ENCODE data around the gene OSBP.

DNA sequence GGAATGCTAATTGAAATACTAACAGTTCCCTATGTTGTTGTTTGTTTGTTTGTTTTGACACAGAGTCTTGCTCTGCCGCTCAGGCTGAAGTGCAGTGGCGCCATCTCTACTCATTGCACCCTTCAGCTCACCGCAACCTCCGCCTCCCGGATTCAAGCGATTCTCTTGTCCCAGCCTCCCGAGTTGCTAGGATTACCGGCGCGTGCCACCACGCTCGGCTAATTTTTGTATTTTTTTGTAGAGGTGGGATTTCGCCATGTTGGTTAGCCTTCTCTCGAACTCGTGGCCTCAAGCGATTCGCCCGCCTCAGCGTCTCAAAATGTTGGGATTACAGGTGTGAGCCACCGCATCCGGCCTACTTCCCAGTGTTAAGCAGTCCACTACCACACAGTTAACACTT is 62.3 kb downstream of the OSBP start:
- TF ChIP-seq EP300 (IDR thresholded peaks at IDR 0.05) = no peak
- TF ChIP-seq, protein P1, sequence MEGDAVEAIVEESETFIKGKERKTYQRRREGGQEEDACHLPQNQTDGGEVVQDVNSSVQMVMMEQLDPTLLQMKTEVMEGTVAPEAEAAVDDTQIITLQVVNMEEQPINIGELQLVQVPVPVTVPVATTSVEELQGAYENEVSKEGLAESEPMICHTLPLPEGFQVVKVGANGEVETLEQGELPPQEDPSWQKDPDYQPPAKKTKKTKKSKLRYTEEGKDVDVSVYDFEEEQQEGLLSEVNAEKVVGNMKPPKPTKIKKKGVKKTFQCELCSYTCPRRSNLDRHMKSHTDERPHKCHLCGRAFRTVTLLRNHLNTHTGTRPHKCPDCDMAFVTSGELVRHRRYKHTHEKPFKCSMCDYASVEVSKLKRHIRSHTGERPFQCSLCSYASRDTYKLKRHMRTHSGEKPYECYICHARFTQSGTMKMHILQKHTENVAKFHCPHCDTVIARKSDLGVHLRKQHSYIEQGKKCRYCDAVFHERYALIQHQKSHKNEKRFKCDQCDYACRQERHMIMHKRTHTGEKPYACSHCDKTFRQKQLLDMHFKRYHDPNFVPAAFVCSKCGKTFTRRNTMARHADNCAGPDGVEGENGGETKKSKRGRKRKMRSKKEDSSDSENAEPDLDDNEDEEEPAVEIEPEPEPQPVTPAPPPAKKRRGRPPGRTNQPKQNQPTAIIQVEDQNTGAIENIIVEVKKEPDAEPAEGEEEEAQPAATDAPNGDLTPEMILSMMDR (IDR thresholded peaks at IDR 0.05) = no peak
- TF ChIP-seq POLR2A (IDR thresholded peaks at IDR 0.05) = no peak
